SK-N-MC (cell line): ENCODE results near the gene MRPS23.

Experiments used
- EZH2 ChIP-seq: fragments of 200-600 bp; sonication (generic); IDR thresholded peaks from one replicate; pipeline ENCODE4 v1.6.1; 2017; ENCODE audit warnings: antibody characterized with exemption
- FOXP2 ChIP-seq: optimal IDR thresholded peaks from 2 replicates; pipeline ENCODE3; 2011; ENCODE audit warnings: mild to moderate bottlenecking, moderate library complexity; ENCODE audit not compliant: insufficient read depth; ENCODE audit errors: extremely low read length, control extremely low read depth
- POLR2AphosphoS5 ChIP-seq: IDR thresholded peaks from 2 replicates; pipeline ENCODE4 v1.6.1; 2012; ENCODE audit warnings: mild to moderate bottlenecking, low read depth, low read length, borderline replicate concordance

DNA sequence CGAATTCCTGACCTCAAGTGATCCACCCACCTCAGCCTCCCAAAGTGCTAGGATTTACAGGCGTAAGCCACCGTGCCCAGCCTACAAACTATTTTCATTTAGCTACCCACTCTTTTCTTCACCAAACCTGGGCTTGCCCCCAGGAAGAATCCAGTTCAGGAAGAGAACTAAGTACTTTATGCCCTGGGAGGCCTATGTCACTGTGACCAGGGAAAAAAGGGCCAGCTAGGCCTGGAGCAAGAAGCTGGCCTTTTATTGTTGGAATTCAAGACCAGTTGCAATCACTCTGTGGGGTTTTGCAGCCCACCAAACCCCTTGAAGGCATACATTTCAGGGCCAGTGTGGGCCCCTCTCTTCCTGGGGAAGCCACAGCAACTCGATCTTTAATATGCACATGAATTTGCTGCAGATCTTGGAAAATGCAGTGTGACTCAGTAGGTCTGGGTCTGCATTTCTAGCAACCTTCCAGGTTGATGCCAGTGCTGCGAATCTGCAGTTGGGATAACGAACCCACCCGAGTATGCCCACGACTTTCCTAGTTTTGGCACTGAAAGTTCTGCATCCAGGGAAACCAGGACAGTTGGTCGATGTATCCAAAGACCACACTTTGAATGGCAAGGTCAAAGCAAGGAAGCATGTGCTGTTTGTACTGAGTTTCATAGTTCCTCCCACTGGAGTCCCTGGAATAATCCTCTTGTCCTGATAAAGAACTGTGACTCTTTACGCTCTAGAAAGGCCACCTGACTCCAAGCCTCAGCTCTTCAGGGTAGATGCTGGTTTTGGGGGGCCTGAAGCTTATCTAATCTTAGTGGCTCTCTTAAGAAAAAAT is 7.2 kb upstream of the MRPS23 start:
- no peak for TF ChIP-seq POLR2AphosphoS5
- TF ChIP-seq EZH2: no peak
- TF ChIP-seq FOXP2: no peak
